Activated naive CD8-positive, alpha-beta T cell treated with anti-CD3 and anti-CD28 coated beads, Interleukin-2, amount 50 U/mL, for 24 hours (primary cell): ENCODE data around the gene IGFBP3.

Experiments
- ATAC-seq: fragments of 150-1000 bp; cut with Tn5 transposase; one replicate; pipeline ENCODE4 v1.10.0; 2021
- DNase-seq: peaks from one replicate; pipeline ENCODE4 v3.0.0; 2021
- H3K27ac Mint-ChIP-seq: one replicate; pipeline ENCODE4 v1.8.0; 2021; ENCODE audit warnings: mild to moderate bottlenecking, mixed read lengths
- H3K27me3 Mint-ChIP-seq: one replicate; pipeline ENCODE4 v1.8.0; 2021; ENCODE audit warnings: mixed read lengths
- H3K36me3 Mint-ChIP-seq: one replicate; pipeline ENCODE4 v1.8.0; 2021; ENCODE audit warnings: low read depth, mixed read lengths
- H3K4me1 Mint-ChIP-seq: one replicate; pipeline ENCODE4 v1.8.0; 2021; ENCODE audit warnings: mixed read lengths
- H3K4me3 Mint-ChIP-seq: one replicate; pipeline ENCODE4 v1.8.0; 2021; ENCODE audit warnings: mild to moderate bottlenecking, moderate library complexity, mixed read lengths
- H3K9me3 Mint-ChIP-seq: one replicate; pipeline ENCODE4 v1.8.0; 2021; ENCODE audit warnings: mixed read lengths

IGFBP3 gene

DNA sequence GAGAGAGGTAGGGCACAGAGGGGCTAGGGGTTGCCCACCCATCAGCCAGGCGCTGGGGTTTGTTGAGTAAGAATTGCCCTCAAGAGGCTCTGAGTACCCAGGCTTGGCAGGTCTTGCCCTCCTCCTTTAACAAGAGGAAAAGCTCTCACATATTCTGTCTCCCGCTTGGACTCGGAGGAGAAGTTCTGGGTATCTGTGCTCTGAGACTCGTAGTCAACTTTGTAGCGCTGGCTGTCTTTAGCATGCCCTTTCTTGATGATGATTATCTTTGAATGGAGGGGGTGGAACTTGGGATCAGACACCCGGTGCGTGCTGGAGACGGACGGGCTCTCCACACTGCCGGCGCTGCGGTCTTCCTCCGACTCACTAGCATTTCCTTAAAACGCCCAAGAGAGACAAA is 4.0 kb downstream of the IGFBP3 start:
- no peak for DNase-seq
- Mint-ChIP-seq H3K27me3 (peaks cover 52% of the 10 kb centered on the region), H3K27ac (no peak overlapping the region), H3K9me3 (no peaks in the 10 kb centered on the region), H3K4me3 (no peak overlapping the region), H3K36me3 (no peaks in the 10 kb centered on the region), H3K4me1 (peaks cover 7% of the 10 kb centered on the region)
- no peak for ATAC-seq

DNA sequence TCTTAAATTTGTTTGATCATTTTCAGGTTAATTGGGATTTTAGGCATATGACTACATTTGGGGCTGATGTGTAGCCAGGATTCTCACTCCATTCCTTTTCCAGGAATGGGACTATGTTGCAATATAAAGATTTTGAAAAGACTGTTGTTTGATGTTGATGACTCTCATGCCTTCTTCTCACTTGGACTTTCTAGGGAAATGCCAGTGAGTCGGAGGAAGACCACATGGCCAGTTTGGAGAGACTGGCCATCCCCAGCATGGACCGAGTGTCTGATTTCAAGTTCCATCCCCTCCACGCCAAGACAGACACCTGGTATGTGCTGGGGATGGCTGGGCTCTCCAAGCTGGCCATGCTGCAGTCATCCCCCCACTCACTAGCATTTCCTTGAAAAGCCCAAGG is 5.5 kb downstream of the IGFBP3 start:
- Mint-ChIP-seq H3K4me3 (no peak overlapping the region), H3K9me3 (no peaks in the 10 kb centered on the region), H3K36me3 (no peaks in the 10 kb centered on the region), H3K27me3 (peaks cover 45% of the 10 kb centered on the region), H3K27ac (no peak overlapping the region), H3K4me1 (peaks cover 5% of the 10 kb centered on the region)
- DNase-seq (no peak), ATAC-seq (no peak)

DNA sequence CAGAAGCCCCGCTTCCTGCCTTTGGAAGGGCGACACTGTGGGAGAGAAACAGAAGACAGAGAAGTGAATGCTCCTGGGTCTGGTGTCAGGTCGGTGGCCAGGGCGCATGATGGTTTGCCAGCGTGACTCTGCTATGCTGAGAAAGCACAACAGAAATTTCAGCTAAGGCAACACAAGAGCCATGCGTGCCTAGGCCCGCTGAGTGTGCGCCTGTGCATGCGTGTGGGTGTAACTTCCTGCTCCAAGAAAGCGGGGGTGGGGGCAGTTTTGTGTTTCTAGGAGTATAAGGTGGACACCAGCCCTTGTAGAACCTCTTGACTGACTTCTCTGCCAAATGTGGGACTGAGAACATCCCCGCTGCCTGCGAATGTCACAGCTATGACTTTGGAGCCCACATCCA is 6.2 kb downstream of the IGFBP3 start:
- H3K4me3 Mint-ChIP-seq, result no peak overlapping the region
- H3K9me3 Mint-ChIP-seq, result no peaks in the 10 kb centered on the region
- no peaks in the 10 kb centered on the region for H3K36me3 Mint-ChIP-seq
- no peak overlapping the region for H3K27ac Mint-ChIP-seq
- DNase-seq (no peak), ATAC-seq (no peak)
- H3K4me1 Mint-ChIP-seq, result peaks cover 1% of the 10 kb centered on the region
- peaks cover 43% of the 10 kb centered on the region for H3K27me3 Mint-ChIP-seq

DNA sequence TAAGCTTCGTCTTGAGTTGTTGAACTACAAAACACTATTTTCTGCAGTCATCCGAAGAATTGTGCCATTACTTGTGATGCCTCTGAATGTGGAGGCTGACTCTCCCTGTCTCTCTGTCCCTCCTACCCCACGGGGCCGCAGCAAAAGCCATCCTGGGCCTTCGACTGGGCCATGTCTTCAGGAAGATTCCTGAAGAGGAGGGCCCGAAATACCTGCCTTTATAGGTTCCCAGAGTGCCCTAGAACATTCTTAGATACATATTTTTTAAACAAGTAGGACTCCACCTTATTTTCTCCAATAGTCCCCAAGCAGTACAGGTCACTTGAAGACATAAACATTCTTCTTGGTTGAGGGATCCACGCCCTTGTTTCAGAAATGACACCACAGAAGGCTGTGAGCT is 8.1 kb downstream of the IGFBP3 start:
- ATAC-seq (no peak), DNase-seq (no peak)
- Mint-ChIP-seq H3K36me3 (no peaks in the 10 kb centered on the region), H3K27ac (no peak overlapping the region), H3K27me3 (peaks cover 26% of the 10 kb centered on the region), H3K4me1 (no peaks in the 10 kb centered on the region), H3K4me3 (no peak overlapping the region), H3K9me3 (peaks cover 6% of the 10 kb centered on the region)

DNA sequence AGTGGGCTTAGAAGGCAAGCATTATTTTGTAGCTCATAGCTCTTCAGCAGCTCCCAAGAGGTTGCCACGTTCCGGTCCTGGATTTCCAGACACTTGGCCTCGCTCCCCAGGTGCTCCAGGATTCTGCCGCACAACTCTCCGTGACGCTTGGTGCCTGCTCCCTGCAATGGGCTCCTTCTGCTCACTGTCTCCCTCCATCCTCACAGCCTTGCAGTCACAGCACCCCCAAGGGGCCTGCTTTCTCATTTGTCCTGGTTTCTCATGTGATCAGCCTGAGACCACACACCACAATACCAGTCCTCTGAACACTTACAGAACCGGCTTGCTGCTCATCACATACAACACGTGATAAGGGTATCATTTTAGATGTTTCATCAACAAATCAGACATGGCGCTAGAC is 9.8 kb downstream of the IGFBP3 start:
- Mint-ChIP-seq H3K4me1 (no peaks in the 10 kb centered on the region), H3K36me3 (no peaks in the 10 kb centered on the region), H3K4me3 (no peak overlapping the region), H3K27me3 (peaks cover 14% of the 10 kb centered on the region), H3K9me3 (peaks cover 6% of the 10 kb centered on the region), H3K27ac (no peak overlapping the region)
- no peak for ATAC-seq
- no peak for DNase-seq

DNA sequence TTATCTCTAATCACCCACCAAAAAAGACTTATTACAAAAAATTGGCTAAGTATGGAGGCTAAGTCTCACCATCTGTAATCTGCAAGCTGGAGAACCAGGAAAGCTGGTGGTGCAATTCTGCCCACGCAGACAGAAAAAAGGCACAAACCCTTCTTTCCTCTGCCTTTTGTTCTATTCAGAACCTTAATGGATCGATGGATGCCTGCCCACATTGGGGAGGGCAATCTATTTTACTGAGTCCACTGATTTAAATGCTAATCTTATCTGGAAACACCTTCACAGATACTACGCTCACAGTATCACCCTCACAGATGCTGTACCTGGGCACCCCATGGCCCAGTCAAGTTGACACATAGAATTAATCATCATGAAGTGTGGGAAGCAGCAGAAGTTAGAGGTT is 10.2 kb downstream of the IGFBP3 start:
- H3K4me1 Mint-ChIP-seq, result no peaks in the 10 kb centered on the region
- H3K4me3 Mint-ChIP-seq, result no peak overlapping the region
- DNase-seq (no peak), ATAC-seq (no peak)
- H3K27me3 Mint-ChIP-seq, result peaks cover 15% of the 10 kb centered on the region
- H3K36me3 Mint-ChIP-seq, result no peaks in the 10 kb centered on the region
- H3K9me3 Mint-ChIP-seq, result peaks cover 6% of the 10 kb centered on the region
- no peak overlapping the region for H3K27ac Mint-ChIP-seq

DNA sequence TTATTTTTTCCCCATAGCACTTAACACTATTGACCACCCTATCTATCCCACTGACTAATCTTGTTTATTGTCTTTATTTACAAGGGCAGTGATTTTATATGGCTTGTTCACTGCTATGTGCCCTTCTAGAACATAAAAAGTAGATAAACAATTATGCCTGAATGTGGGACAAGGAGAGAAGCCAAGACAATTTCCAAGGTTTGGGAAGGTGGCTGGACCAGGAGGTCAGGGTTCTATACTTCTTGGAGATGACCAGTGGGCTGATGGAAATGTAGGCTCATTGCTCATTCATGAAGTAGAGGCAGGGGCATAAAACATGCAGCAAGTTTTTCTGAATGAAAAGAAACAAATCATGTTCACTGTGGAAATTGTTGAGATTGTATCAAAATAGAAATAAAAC is 11.5 kb downstream of the IGFBP3 start:
- ATAC-seq (no peak), DNase-seq (no peak)
- Mint-ChIP-seq H3K9me3 (peaks cover 6% of the 10 kb centered on the region), H3K4me3 (no peak overlapping the region), H3K36me3 (no peaks in the 10 kb centered on the region), H3K27me3 (peaks cover 13% of the 10 kb centered on the region), H3K27ac (no peak overlapping the region), H3K4me1 (no peaks in the 10 kb centered on the region)

DNA sequence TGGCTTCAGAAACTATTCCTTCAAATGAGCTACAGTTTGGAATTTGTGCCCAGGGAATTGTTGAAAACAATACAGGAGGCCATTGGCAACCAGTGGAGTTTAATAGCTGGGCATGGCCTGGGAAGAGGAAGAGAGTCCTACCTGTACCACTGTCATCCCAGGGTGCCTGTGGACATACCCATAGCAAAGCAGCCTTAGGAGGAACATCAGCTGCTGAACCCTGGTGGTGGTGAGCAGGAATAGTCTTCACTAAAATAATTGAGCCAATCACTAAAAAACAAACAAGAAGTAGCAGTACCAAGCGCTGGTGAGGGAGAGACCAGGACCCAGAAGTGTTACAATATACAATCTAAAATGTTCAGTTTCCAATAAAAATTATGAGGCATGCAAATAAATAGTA is 18.3 kb downstream of the IGFBP3 start:
- ATAC-seq (no peak), DNase-seq (no peak)
- H3K27me3 Mint-ChIP-seq, result peaks cover 12% of the 10 kb centered on the region
- no peak overlapping the region for H3K4me3 Mint-ChIP-seq
- H3K27ac Mint-ChIP-seq, result no peak overlapping the region
- no peaks in the 10 kb centered on the region for H3K36me3 Mint-ChIP-seq
- H3K9me3 Mint-ChIP-seq, result peaks cover 10% of the 10 kb centered on the region
- no peaks in the 10 kb centered on the region for H3K4me1 Mint-ChIP-seq

DNA sequence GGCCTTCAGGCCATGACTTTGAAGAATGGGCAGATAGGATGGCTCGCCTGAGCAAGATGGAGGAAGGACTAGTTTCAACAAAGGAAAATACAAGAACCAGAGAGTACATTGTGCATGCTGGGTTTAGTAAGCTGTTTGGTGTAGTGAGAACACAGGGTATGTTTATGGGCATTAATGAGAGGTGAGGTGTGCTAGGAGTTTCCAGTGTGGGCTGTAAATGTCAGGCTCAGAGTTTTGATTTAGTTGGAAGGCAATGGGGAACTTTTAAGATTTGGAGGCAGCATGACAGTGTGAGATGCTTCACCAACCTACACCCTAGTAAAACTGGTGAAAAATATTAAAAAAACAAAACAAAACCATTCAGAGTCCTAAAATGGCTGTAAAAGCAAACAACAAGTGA is 19.5 kb downstream of the IGFBP3 start:
- Mint-ChIP-seq H3K27me3 (peaks cover 16% of the 10 kb centered on the region), H3K27ac (no peak overlapping the region), H3K4me3 (no peak overlapping the region), H3K9me3 (peaks cover 10% of the 10 kb centered on the region), H3K36me3 (no peaks in the 10 kb centered on the region), H3K4me1 (no peaks in the 10 kb centered on the region)
- DNase-seq (no peak), ATAC-seq (no peak)

DNA sequence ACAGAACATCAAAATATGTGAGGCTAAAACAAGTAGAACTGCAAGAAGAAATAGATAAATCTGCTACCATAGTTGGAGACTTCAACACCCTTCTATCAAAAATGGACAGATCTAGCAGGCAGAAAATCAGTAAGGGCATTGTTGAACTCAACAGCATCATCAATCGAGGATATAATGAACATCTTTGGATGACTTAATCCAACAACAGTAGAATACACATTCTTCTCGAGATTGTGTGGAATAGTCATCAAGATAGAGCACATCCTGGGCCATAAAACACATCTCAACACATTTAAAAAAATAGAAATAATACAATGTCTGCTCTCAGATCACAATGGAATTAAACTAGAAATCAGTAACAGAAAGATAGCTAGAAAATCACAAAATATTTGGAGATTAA is 22.9 kb downstream of the IGFBP3 start:
- no peaks in the 10 kb centered on the region for H3K4me1 Mint-ChIP-seq
- no peak overlapping the region for H3K4me3 Mint-ChIP-seq
- no peaks in the 10 kb centered on the region for H3K36me3 Mint-ChIP-seq
- no peak overlapping the region for H3K27ac Mint-ChIP-seq
- ATAC-seq (no peak), DNase-seq (no peak)
- peaks cover 32% of the 10 kb centered on the region for H3K27me3 Mint-ChIP-seq
- H3K9me3 Mint-ChIP-seq, result peaks cover 10% of the 10 kb centered on the region

DNA sequence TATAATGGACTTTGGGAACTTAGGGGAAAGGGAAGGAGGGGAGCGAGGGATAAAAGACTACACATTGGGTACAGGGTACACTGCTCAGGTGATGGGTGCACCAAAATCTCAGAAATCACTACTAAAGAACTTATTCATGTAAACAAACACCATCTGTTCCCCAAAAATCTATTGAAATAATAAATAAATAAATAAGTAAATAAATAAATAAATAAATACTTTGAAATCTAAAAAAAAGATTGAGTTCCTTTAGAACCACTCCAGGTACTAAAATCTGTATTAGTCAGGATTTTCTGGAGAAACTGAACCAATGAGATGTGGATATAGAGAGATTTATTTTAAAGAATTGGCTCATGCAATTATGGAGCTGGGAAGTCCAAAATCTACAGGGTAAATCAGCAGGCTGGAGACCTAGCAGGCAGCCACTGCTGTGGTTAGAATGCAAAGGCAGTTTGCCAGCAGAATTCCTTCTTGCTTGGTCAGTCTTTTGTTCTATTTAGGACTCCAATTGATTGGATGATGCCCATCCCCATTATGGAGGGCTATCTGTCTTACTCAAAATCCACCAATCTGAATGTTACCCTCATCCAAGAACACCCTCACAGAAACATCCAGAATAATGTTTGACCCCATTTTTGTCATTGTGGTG is 23.9 kb downstream of the IGFBP3 start:
- DNase-seq (no peak), ATAC-seq (no peak)
- Mint-ChIP-seq H3K9me3 (peaks cover 4% of the 10 kb centered on the region), H3K4me3 (no peak overlapping the region), H3K27ac (no peak overlapping the region), H3K4me1 (no peaks in the 10 kb centered on the region), H3K36me3 (no peaks in the 10 kb centered on the region), H3K27me3 (peaks cover 38% of the 10 kb centered on the region)

DNA sequence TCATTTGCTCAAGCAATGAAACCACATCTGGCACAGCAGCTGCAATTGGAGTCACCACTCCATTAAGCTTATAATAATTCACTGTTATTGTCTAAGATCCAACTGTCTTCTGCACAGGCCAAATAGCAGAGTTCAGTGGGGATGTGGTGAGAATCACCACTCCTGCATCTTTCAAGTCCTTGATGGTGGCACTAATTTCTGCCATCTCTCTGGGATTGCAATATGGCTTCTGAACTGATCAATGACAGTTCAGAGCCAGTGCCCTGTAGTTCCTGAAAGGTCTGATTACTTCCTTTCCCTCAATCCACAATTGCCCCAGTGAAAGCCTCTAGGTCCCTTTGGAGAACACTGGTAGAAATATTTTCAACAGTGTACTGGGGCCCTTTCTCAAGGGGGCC is 26.4 kb downstream of the IGFBP3 start:
- DNase-seq, result no peak
- H3K27me3 Mint-ChIP-seq, result peaks cover 44% of the 10 kb centered on the region
- ATAC-seq, result no peak
- H3K27ac Mint-ChIP-seq, result no peak overlapping the region
- no peak overlapping the region for H3K4me3 Mint-ChIP-seq
- H3K9me3 Mint-ChIP-seq, result no peaks in the 10 kb centered on the region
- H3K36me3 Mint-ChIP-seq, result no peaks in the 10 kb centered on the region
- H3K4me1 Mint-ChIP-seq, result no peaks in the 10 kb centered on the region

DNA sequence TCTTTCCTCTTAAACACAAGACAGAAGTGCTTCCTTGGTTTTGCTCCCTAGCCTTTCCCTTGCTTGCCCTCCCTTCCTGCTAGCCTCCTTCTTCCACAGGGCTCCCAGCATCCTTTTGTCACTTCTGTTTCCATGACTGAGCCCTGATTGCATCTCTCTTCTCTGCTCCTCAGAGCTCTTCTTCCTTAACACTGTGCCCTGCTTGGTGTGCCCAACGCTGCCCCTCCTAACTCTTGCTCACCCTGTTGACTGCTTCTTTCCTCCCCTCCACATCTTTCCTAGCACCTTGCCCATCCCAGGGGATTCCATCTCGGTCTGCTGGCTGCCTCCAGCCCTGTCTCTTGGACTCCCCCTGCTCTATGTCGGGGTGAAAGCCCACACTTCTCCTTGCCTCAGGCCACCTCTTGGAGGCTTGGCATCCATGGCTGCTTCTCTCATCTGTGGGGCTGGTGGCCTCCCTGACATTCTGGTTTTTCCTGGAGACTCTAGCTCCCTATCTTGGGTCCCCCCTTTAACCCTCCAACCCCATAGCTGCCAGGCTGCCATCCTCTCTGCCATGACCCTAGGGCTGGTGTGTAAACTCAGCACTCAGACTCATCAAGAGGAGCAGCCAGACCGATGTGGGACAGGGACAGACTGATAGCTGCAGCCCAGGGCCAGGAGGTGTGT is 26.9 kb downstream of the IGFBP3 start:
- Mint-ChIP-seq H3K9me3 (no peaks in the 10 kb centered on the region), H3K36me3 (no peaks in the 10 kb centered on the region), H3K27ac (no peak overlapping the region), H3K4me1 (no peaks in the 10 kb centered on the region), H3K27me3 (peaks cover 49% of the 10 kb centered on the region), H3K4me3 (no peak overlapping the region)
- ATAC-seq, result no peak
- DNase-seq, result no peak

DNA sequence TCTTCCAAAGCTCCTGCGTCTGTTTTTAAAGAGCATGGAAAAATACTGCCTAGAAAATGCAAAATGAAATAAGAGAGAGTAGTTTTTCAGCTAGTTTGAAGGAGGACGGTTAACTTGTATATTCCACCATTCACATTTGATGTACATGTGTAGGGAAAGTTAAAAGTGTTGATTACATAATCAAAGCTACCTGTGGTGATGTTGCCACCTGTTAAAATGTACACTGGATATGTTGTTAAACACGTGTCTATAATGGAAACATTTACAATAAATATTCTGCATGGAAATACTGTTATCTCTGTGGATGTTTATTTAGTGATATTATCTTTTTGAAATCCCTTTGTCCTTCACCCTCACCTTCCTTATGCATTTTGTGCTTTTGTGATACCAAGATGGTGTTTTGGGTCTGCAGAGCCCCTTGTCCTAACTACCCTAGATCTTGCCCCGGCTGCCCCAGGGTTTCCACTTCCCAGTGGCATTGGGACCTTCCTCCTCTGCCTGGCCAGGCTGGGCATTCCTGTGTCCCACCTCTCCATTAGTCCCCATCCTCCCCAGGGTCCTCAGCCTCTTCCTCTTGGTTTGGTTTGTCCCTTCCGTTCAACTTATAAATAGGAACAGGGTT is 27.6 kb downstream of the IGFBP3 start:
- Mint-ChIP-seq H3K4me1 (no peaks in the 10 kb centered on the region), H3K36me3 (no peaks in the 10 kb centered on the region), H3K27me3 (peaks cover 51% of the 10 kb centered on the region), H3K4me3 (no peak overlapping the region), H3K9me3 (no peaks in the 10 kb centered on the region), H3K27ac (no peak overlapping the region)
- DNase-seq, result no peak
- no peak for ATAC-seq

DNA sequence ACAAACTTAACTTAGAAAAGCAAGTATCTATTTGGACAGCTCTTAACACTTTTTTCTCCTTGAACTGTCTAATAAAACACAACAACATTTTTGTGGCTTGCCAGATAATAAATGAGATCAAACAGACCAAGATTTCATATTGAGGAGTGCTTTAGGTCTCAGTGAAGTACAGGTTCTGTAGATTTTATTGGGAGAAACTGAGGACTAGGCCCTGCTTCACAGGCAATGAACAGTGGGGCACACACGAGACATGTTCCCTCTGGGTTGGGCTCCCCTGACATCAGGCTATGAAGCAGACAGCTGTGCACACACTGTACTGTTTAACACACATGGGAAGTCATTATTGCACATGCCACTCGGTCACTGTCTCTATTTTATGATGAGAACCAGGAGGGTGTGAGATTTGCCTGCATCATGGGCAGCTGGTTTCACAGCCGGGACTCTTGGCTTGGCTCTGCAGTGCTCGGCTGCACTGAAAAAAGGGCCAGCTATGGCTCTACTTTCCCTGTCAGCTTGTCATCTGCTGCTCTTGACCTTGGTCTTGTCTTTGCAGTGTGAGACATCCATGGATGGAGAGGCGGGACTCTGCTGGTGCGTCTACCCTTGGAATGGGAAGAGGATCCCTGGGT is 28.6 kb downstream of the IGFBP3 start:
- no peaks in the 10 kb centered on the region for H3K4me1 Mint-ChIP-seq
- no peaks in the 10 kb centered on the region for H3K36me3 Mint-ChIP-seq
- DNase-seq (no peak), ATAC-seq (no peak)
- H3K9me3 Mint-ChIP-seq, result no peaks in the 10 kb centered on the region
- H3K27ac Mint-ChIP-seq, result no peak overlapping the region
- H3K27me3 Mint-ChIP-seq, result peaks cover 56% of the 10 kb centered on the region
- no peak overlapping the region for H3K4me3 Mint-ChIP-seq
